ENCODE measurements around the gene ADAP1. TPM values are rescaled to one million over a fixed set of nuclear protein-coding genes. Genes with fewer than 3 reads are reported as not detected.
"Not testable (repeated sequence)": the region's sequence is repeated elsewhere in the genome, so short reads cannot be mapped to it uniquely, and the experiment has no call there.

ADAP1 gene
- total RNA-seq, 1 experiment from 2014 or later, result 173 TPM

GRCh38 chr7:960269-960871, 5.9 kb upstream of the ADAP1 start:
- Mint-ChIP-seq H3K4me1 (ENCODE audit: low read depth, unreplicated experiment) (peaks cover 5% of the 10 kb centered on the region), H3K9me3 (ENCODE audit: low read depth, unreplicated experiment) (no peaks in the 10 kb centered on the region), H3K4me3 (ENCODE audit: low read depth, unreplicated experiment) (no peak overlapping the region), H3K36me3 (ENCODE audit: insufficient read depth, unreplicated experiment) (peaks cover 63% of the 10 kb centered on the region), H3K27ac (ENCODE audit: unreplicated experiment) (no peak overlapping the region), H3K27me3 (ENCODE audit: unreplicated experiment) (no peaks in the 10 kb centered on the region)
- no peak for TF ChIP-seq CTCF (IDR thresholded peaks at IDR 0.05; ENCODE audit: unreplicated experiment)
- BruUV-seq (replicated peaks), result no TSS peak
- intact Hi-C loops (cut with micrococcal nuclease; ENCODE audit: unreplicated experiment), result no loop called here
- CTCF ChIA-PET, result no interaction called here
- no peak for DNase-seq

- BruUV-seq (replicated peaks); H3K4me3 Mint-ChIP-seq (ENCODE audit: low read depth, unreplicated experiment); intact Hi-C loops (cut with micrococcal nuclease; ENCODE audit: unreplicated experiment); H3K9me3 Mint-ChIP-seq (ENCODE audit: low read depth, unreplicated experiment); CTCF ChIA-PET; H3K4me1 Mint-ChIP-seq (ENCODE audit: low read depth, unreplicated experiment); H3K27me3 Mint-ChIP-seq (ENCODE audit: unreplicated experiment); H3K27ac Mint-ChIP-seq (ENCODE audit: unreplicated experiment); DNase-seq: not testable (repeated sequence)
- peaks cover 63% of the 10 kb centered on the region for H3K36me3 Mint-ChIP-seq (ENCODE audit: insufficient read depth, unreplicated experiment)
Observed at GRCh38 chr7:959740-960139, 5.3 kb upstream of the ADAP1 start.

- no peaks in the 10 kb centered on the region for H3K4me1 Mint-ChIP-seq (ENCODE audit: low read depth, unreplicated experiment)
- no peaks in the 10 kb centered on the region for H3K9me3 Mint-ChIP-seq (ENCODE audit: low read depth, unreplicated experiment)
- intact Hi-C loops (cut with micrococcal nuclease; ENCODE audit: unreplicated experiment), result no loop called here
- BruUV-seq (replicated peaks), result no TSS peak
- TF ChIP-seq CTCF (IDR thresholded peaks at IDR 0.05; ENCODE audit: unreplicated experiment), result no peak
- H3K4me3 Mint-ChIP-seq (ENCODE audit: low read depth, unreplicated experiment), result no peak overlapping the region
- H3K27ac Mint-ChIP-seq (ENCODE audit: unreplicated experiment), result no peak overlapping the region
- DNase-seq, result no peak
- CTCF ChIA-PET, result no interaction called here
- peaks cover 63% of the 10 kb centered on the region for H3K36me3 Mint-ChIP-seq (ENCODE audit: insufficient read depth, unreplicated experiment)
- no peaks in the 10 kb centered on the region for H3K27me3 Mint-ChIP-seq (ENCODE audit: unreplicated experiment)
Observed at GRCh38 chr7:959271-959670, 4.8 kb upstream of the ADAP1 start.

- Mint-ChIP-seq H3K4me1 (ENCODE audit: low read depth, unreplicated experiment) (no peaks in the 10 kb centered on the region), H3K27ac (ENCODE audit: unreplicated experiment) (no peak overlapping the region), H3K36me3 (ENCODE audit: insufficient read depth, unreplicated experiment) (peaks cover 64% of the 10 kb centered on the region), H3K9me3 (ENCODE audit: low read depth, unreplicated experiment) (no peaks in the 10 kb centered on the region), H3K27me3 (ENCODE audit: unreplicated experiment) (no peaks in the 10 kb centered on the region), H3K4me3 (ENCODE audit: low read depth, unreplicated experiment) (no peak overlapping the region)
- intact Hi-C loops (cut with micrococcal nuclease; ENCODE audit: unreplicated experiment), result no loop called here
- no peak for TF ChIP-seq CTCF (IDR thresholded peaks at IDR 0.05; ENCODE audit: unreplicated experiment)
- BruUV-seq (replicated peaks), result no TSS peak
- no peak for DNase-seq
- CTCF ChIA-PET, result interaction anchor here (0.6 to 2.1 kb wide), 3 partner anchors 16 to 45 kb away, joined by 3 to 9 read pairs (median 9); partner anchors contain the start of gene COX19
Observed at GRCh38 chr7:958221-959200, 4.0 kb upstream of the ADAP1 start.

Data from Calu3 (cell line).